HepG2 (cell line): ENCODE data around the gene AGAP1.

Source experiments
- KLF6 ChIP-seq: IDR thresholded peaks from 2 replicates; pipeline ENCODE4 v1.8.0; 2016; ENCODE audit warnings: missing biosample characterization, missing genetic modification reagents
- ZNF747 ChIP-seq: sonication (generic); formaldehyde crosslinking; IDR thresholded peaks from 2 replicates; pipeline ENCODE4 v1.8.1; 2023; ENCODE audit warnings: missing genetic modification reagents, mild to moderate bottlenecking, borderline replicate concordance
- ZNF777 ChIP-seq: sonication (generic); formaldehyde crosslinking; IDR thresholded peaks from 2 replicates; pipeline ENCODE4 v1.4.0; 2020; ENCODE audit warnings: missing genetic modification reagents
- TF ChIP-seq, protein P1 (sequence below): sonication (generic); formaldehyde crosslinking; IDR thresholded peaks from 2 replicates; pipeline ENCODE4 v1.4.0; 2020; ENCODE audit warnings: mild to moderate bottlenecking, missing genetic modification reagents
- TF ChIP-seq, protein P2 (sequence below), 2 experiments: IDR thresholded peaks; 2 replicates each; pipeline ENCODE4 v1.6.1; 2011 to 2012; ENCODE audit warnings: low read length in 2 of 2, borderline replicate concordance in 1 of 2, low read depth in 1 of 2, mild to moderate bottlenecking in 1 of 2, moderate library complexity in 1 of 2
- TF ChIP-seq, protein P3 (sequence below): sonication (generic); formaldehyde crosslinking; IDR thresholded peaks from 2 replicates; pipeline ENCODE4 v1.5.1; 2020; ENCODE audit warnings: missing genetic modification reagents, mild to moderate bottlenecking, borderline replicate concordance
- TF ChIP-seq, protein P4 (sequence below): sonication (generic); formaldehyde crosslinking; IDR thresholded peaks from 2 replicates; pipeline ENCODE4 v1.5.0; 2020; ENCODE audit warnings: mild to moderate bottlenecking, missing genetic modification reagents, moderate library complexity

DNA sequence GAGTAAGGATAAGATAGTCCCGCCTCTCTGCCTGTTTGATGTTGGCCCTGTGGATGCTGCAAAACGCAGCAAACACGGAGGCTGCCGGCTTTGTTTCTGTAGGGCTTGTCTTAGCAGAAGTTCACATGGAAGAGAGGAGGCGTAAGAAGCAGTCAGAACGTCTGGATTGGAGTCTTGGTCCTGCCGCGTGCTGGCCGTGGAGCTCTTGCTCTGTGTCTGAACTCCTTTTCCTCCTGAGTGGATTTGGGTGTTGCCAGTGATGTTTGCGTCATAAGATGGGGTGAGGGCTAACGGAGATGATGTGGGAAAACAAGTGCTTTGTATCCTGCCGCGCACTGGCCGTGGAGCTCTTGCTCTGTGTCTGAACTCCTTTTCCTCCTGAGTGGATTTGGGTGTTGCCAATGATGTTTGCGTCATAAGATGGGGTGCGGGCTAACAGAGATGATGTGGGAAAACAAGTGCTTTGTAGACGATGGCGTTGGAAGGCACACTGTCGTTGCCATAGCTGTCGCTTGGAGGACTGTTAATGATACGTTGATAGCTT is 240.9 kb downstream of the AGAP1 start:
- TF ChIP-seq, protein P1, sequence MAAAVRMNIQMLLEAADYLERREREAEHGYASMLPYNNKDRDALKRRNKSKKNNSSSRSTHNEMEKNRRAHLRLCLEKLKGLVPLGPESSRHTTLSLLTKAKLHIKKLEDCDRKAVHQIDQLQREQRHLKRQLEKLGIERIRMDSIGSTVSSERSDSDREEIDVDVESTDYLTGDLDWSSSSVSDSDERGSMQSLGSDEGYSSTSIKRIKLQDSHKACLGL (CRISPR knock-in tag): no peak
- TF ChIP-seq, protein P2, sequence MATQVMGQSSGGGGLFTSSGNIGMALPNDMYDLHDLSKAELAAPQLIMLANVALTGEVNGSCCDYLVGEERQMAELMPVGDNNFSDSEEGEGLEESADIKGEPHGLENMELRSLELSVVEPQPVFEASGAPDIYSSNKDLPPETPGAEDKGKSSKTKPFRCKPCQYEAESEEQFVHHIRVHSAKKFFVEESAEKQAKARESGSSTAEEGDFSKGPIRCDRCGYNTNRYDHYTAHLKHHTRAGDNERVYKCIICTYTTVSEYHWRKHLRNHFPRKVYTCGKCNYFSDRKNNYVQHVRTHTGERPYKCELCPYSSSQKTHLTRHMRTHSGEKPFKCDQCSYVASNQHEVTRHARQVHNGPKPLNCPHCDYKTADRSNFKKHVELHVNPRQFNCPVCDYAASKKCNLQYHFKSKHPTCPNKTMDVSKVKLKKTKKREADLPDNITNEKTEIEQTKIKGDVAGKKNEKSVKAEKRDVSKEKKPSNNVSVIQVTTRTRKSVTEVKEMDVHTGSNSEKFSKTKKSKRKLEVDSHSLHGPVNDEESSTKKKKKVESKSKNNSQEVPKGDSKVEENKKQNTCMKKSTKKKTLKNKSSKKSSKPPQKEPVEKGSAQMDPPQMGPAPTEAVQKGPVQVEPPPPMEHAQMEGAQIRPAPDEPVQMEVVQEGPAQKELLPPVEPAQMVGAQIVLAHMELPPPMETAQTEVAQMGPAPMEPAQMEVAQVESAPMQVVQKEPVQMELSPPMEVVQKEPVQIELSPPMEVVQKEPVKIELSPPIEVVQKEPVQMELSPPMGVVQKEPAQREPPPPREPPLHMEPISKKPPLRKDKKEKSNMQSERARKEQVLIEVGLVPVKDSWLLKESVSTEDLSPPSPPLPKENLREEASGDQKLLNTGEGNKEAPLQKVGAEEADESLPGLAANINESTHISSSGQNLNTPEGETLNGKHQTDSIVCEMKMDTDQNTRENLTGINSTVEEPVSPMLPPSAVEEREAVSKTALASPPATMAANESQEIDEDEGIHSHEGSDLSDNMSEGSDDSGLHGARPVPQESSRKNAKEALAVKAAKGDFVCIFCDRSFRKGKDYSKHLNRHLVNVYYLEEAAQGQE (IDR thresholded peaks at IDR 0.05; ENCODE audit: borderline replicate concordance in 1 of 2, low read depth in 1 of 2, low read length in 2 of 2): no peak
- TF ChIP-seq, protein P3, sequence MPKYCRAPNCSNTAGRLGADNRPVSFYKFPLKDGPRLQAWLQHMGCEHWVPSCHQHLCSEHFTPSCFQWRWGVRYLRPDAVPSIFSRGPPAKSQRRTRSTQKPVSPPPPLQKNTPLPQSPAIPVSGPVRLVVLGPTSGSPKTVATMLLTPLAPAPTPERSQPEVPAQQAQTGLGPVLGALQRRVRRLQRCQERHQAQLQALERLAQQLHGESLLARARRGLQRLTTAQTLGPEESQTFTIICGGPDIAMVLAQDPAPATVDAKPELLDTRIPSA (CRISPR knock-in tag): no peak
- TF ChIP-seq KLF6 (CRISPR knock-in tag): no peak
- TF ChIP-seq, protein P4, sequence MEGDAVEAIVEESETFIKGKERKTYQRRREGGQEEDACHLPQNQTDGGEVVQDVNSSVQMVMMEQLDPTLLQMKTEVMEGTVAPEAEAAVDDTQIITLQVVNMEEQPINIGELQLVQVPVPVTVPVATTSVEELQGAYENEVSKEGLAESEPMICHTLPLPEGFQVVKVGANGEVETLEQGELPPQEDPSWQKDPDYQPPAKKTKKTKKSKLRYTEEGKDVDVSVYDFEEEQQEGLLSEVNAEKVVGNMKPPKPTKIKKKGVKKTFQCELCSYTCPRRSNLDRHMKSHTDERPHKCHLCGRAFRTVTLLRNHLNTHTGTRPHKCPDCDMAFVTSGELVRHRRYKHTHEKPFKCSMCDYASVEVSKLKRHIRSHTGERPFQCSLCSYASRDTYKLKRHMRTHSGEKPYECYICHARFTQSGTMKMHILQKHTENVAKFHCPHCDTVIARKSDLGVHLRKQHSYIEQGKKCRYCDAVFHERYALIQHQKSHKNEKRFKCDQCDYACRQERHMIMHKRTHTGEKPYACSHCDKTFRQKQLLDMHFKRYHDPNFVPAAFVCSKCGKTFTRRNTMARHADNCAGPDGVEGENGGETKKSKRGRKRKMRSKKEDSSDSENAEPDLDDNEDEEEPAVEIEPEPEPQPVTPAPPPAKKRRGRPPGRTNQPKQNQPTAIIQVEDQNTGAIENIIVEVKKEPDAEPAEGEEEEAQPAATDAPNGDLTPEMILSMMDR (CRISPR knock-in tag): no peak
- no peak for TF ChIP-seq ZNF777 (CRISPR knock-in tag)
- TF ChIP-seq ZNF747 (CRISPR knock-in tag): no peak
